Hepatocyte (in vitro differentiated cells): ENCODE data around the gene LCN2. TPM values are rescaled to one million over a fixed set of nuclear protein-coding genes. Genes with fewer than 3 reads are reported as not detected.

ENCODE experiments used
- DNase-seq: peaks from one replicate; pipeline ENCODE4 v3.0.0-alpha.2; 2016; ENCODE audit warnings: low spot score
- H2AFZ ChIP-seq: fragments of 200-600 bp; sonication (generic); 2 replicates; pipeline ENCODE4 v1.6.0; 2016; ENCODE audit warnings: antibody characterized with exemption, mild to moderate bottlenecking
- H3K27ac ChIP-seq: fragments of 200-600 bp; sonication (generic); 2 replicates; pipeline ENCODE4 v1.5.1; 2016; ENCODE audit warnings: mild to moderate bottlenecking
- H3K27me3 ChIP-seq: fragments of 200-600 bp; sonication (generic); 2 replicates; pipeline ENCODE4 v1.6.1; 2016
- H3K36me3 ChIP-seq: fragments of 200-600 bp; sonication (generic); replicated peaks from 2 replicates; pipeline ENCODE4 v1.5.1; 2016; ENCODE audit warnings: low read depth; ENCODE audit not compliant: insufficient read depth
- H3K4me1 ChIP-seq: fragments of 200-600 bp; sonication (generic); 2 replicates; pipeline ENCODE4 v1.5.1; 2016; ENCODE audit warnings: mild to moderate bottlenecking, moderate library complexity; ENCODE audit not compliant: insufficient read depth
- H3K4me2 ChIP-seq: fragments of 200-600 bp; sonication (generic); 2 replicates; pipeline ENCODE4 v1.6.0; 2016
- H3K4me3 ChIP-seq: fragments of 200-600 bp; sonication (generic); 2 replicates; pipeline ENCODE4 v1.5.1; 2016; ENCODE audit warnings: mild to moderate bottlenecking
- H3K79me2 ChIP-seq: fragments of 200-600 bp; sonication (generic); 2 replicates; pipeline ENCODE4 v1.6.0; 2017; ENCODE audit warnings: mild to moderate bottlenecking
- H3K9me2 ChIP-seq: fragments of 200-600 bp; sonication (generic); replicated peaks from 2 replicates; pipeline ENCODE4 v1.6.0; 2017; ENCODE audit warnings: mild to moderate bottlenecking; ENCODE audit not compliant: insufficient read depth
- H3K9me3 ChIP-seq: fragments of 200-600 bp; sonication (generic); 2 replicates; pipeline ENCODE4 v1.5.1; 2016; ENCODE audit warnings: low read depth, mild to moderate bottlenecking
- H4K20me1 ChIP-seq: fragments of 200-600 bp; sonication (generic); 2 replicates; pipeline ENCODE4 v1.6.0; 2016; ENCODE audit warnings: mild to moderate bottlenecking; ENCODE audit not compliant: insufficient read depth, poor library complexity, severe bottlenecking
- CTCF ChIP-seq: fragments of 200-600 bp; sonication (generic); IDR thresholded peaks from 2 replicates; pipeline ENCODE4 v1.5.1; 2016; ENCODE audit warnings: antibody characterized with exemption, mild to moderate bottlenecking; ENCODE audit not compliant: poor library complexity
- EZH2 ChIP-seq: fragments of 200-600 bp; sonication (generic); IDR thresholded peaks from 2 replicates; pipeline ENCODE4 v1.6.1; 2016; ENCODE audit warnings: antibody characterized with exemption, mild to moderate bottlenecking, borderline replicate concordance
- EZH2phosphoT487 ChIP-seq: fragments of 200-600 bp; sonication (generic); IDR thresholded peaks from one replicate; pipeline ENCODE4 v1.6.1; 2018; ENCODE audit warnings: antibody characterized with exemption, mild to moderate bottlenecking, low read depth, moderate library complexity; ENCODE audit not compliant: unreplicated experiment, severe bottlenecking
- WGBS: methylation state at CpG from one replicate; pipeline ENCODE4 v1.1.6; 2016; ENCODE audit warnings: low lambda C conversion rate; ENCODE audit errors: missing lambda C conversion rate; 5-methylcytosine and 5-hydroxymethylcytosine counted together
- polyA plus RNA-seq: library from polyadenylated mRNA; unstranded; fragments of >200 nt; fragmentation: Nextera tagmentation; extraction: Ambion mirVana; gene quantifications from 2 replicates; pipeline ENCODE4 v1.2.1, GENCODE V29; 2016
- total RNA-seq: library from RNA; depleted of rRNA; stranded (reverse); fragments of >200 nt; gene quantifications from 2 replicates; pipeline ENCODE4 v1.2.3, GENCODE V29; 2014

LCN2 gene
- total and polyA plus RNA-seq, 2 experiments from 2014 or later = 5.3 to 12.8 TPM

GRCh38 chr9:128166169-128166568, 16.9 kb downstream of the LCN2 start:
- Histone ChIP-seq H3K27me3 (no peaks in the 10 kb centered on the region), H3K9me3 (no peaks in the 10 kb centered on the region), H3K36me3 (no peaks in the 10 kb centered on the region), H3K9me2 (no peaks in the 10 kb centered on the region), H4K20me1 (no peaks in the 10 kb centered on the region), H3K27ac (no peak overlapping the region), H3K4me2 (no peak overlapping the region), H3K79me2 (no peaks in the 10 kb centered on the region), H3K4me3 (no peak overlapping the region), H2AFZ (no peak overlapping the region), H3K4me1 (no peaks in the 10 kb centered on the region)
- WGBS = 93% methylated on average over 13 of the region's 18 CpGs
- DNase-seq = no peak
- no peak for TF ChIP-seq EZH2
- no peak for TF ChIP-seq CTCF
- TF ChIP-seq EZH2phosphoT487 = no peak

- no peaks in the 10 kb centered on the region for H3K4me1 ChIP-seq
- no peaks in the 10 kb centered on the region for H3K9me2 ChIP-seq
- TF ChIP-seq CTCF (no peak), EZH2 (no peak), EZH2phosphoT487 (no peak)
- H3K79me2 ChIP-seq = no peaks in the 10 kb centered on the region
- H3K36me3 ChIP-seq = no peaks in the 10 kb centered on the region
- 100% methylated on average over 4 of the region's 4 CpGs for WGBS
- DNase-seq = no peak
- no peak overlapping the region for H2AFZ ChIP-seq
- no peaks in the 10 kb centered on the region for H3K27me3 ChIP-seq
- no peak overlapping the region for H3K4me3 ChIP-seq
- H3K27ac ChIP-seq = no peak overlapping the region
- H3K4me2 ChIP-seq = no peak overlapping the region
- no peaks in the 10 kb centered on the region for H3K9me3 ChIP-seq
- H4K20me1 ChIP-seq = no peaks in the 10 kb centered on the region
Measured at GRCh38 chr9:128167209-128167608, 18.0 kb downstream of the LCN2 start.

GRCh38 chr9:128168731-128169308, 19.6 kb downstream of the LCN2 start:
- TF ChIP-seq EZH2 = no peak
- no peak for TF ChIP-seq CTCF
- no peak for TF ChIP-seq EZH2phosphoT487
- 97% methylated on average over 7 of the region's 8 CpGs for WGBS
- H3K4me1 ChIP-seq = no peaks in the 10 kb centered on the region
- no peak for DNase-seq
- no peaks in the 10 kb centered on the region for H3K9me2 ChIP-seq
- H3K36me3 ChIP-seq = no peaks in the 10 kb centered on the region
- no peaks in the 10 kb centered on the region for H3K9me3 ChIP-seq
- H2AFZ ChIP-seq = no peak overlapping the region
- H3K4me3 ChIP-seq = no peak overlapping the region
- no peak overlapping the region for H3K4me2 ChIP-seq
- no peaks in the 10 kb centered on the region for H4K20me1 ChIP-seq
- H3K27me3 ChIP-seq = no peaks in the 10 kb centered on the region
- H3K79me2 ChIP-seq = no peaks in the 10 kb centered on the region
- no peak overlapping the region for H3K27ac ChIP-seq

GRCh38 chr9:128169492-128169891, 20.2 kb downstream of the LCN2 start:
- H3K4me1 ChIP-seq = no peaks in the 10 kb centered on the region
- no peak overlapping the region for H3K4me3 ChIP-seq
- 93% methylated on average over 8 of the region's 8 CpGs for WGBS
- no peaks in the 10 kb centered on the region for H3K9me2 ChIP-seq
- H3K27me3 ChIP-seq = no peaks in the 10 kb centered on the region
- H3K79me2 ChIP-seq = no peaks in the 10 kb centered on the region
- TF ChIP-seq EZH2 (no peak), CTCF (no peak), EZH2phosphoT487 (no peak)
- H3K36me3 ChIP-seq = no peaks in the 10 kb centered on the region
- no peak overlapping the region for H2AFZ ChIP-seq
- H3K4me2 ChIP-seq = no peak overlapping the region
- H3K27ac ChIP-seq = no peak overlapping the region
- H4K20me1 ChIP-seq = no peaks in the 10 kb centered on the region
- no peaks in the 10 kb centered on the region for H3K9me3 ChIP-seq
- DNase-seq = no peak
